Trophoblast cell (in vitro differentiated cells and primary cell): ENCODE measurements around the gene PRELID1.

Source experiments
- DNase-seq, 2 donors: peaks; one replicate each; pipeline ENCODE4 v3.0.0-alpha.2; 2016
- H2AFZ ChIP-seq: 2 replicates; pipeline ENCODE4 v1.6.1; 2013; ENCODE audit warnings: low read length, moderate library complexity, mild to moderate bottlenecking; ENCODE audit not compliant: insufficient read depth, poor library complexity
- H2AK5ac ChIP-seq: 2 replicates; pipeline ENCODE4 v1.6.1; 2013; ENCODE audit warnings: mild to moderate bottlenecking, low read length
- H2BK120ac ChIP-seq: 2 replicates; pipeline ENCODE4 v1.6.1; 2013; ENCODE audit warnings: low read length, mild to moderate bottlenecking, moderate library complexity; ENCODE audit not compliant: insufficient read depth, poor library complexity
- H2BK12ac ChIP-seq: 2 replicates; pipeline ENCODE4 v1.6.1; 2013; ENCODE audit warnings: mild to moderate bottlenecking, low read length, moderate library complexity
- H2BK5ac ChIP-seq: 2 replicates; pipeline ENCODE4 v1.6.1; 2013; ENCODE audit warnings: low read length, low read depth, moderate library complexity, mild to moderate bottlenecking; ENCODE audit not compliant: poor library complexity
- H3K14ac ChIP-seq: 2 replicates; pipeline ENCODE4 v1.6.1; 2013; ENCODE audit warnings: mild to moderate bottlenecking, low read length
- H3K18ac ChIP-seq: 2 replicates; pipeline ENCODE4 v1.6.1; 2013; ENCODE audit warnings: mild to moderate bottlenecking, low read length
- H3K23ac ChIP-seq: 2 replicates; pipeline ENCODE4 v1.6.1; 2013; ENCODE audit warnings: low read length
- H3K27ac ChIP-seq: 2 replicates; pipeline ENCODE4 v1.5.1; 2013; ENCODE audit warnings: low read depth, mild to moderate bottlenecking, inconsistent platforms, low read length, moderate library complexity
- H3K27me3 ChIP-seq: 2 replicates; pipeline ENCODE4 v1.6.1; 2013; ENCODE audit warnings: inconsistent platforms, mild to moderate bottlenecking, low read length, moderate library complexity; ENCODE audit not compliant: insufficient read depth
- H3K36me3 ChIP-seq, 2 experiments: 1 replicate in 1 of 2; 2 replicates in 1 of 2; pipeline ENCODE4 v1.6.1; 2013; ENCODE audit warnings: low read length in 2 of 2, mild to moderate bottlenecking in 2 of 2, moderate library complexity in 1 of 2; ENCODE audit not compliant: insufficient read depth in 2 of 2, control insufficient read depth in 1 of 2
- H3K4ac ChIP-seq: 2 replicates; pipeline ENCODE4 v1.6.1; 2013; ENCODE audit warnings: low read depth, mild to moderate bottlenecking, low read length, moderate library complexity
- H3K4me1 ChIP-seq, 2 experiments: 1 replicate in 1 of 2; 2 replicates in 1 of 2; pipeline ENCODE4 v1.6.1; 2013; ENCODE audit warnings: low read length in 2 of 2, mild to moderate bottlenecking in 2 of 2, moderate library complexity in 1 of 2; ENCODE audit not compliant: insufficient read depth in 2 of 2, control insufficient read depth in 1 of 2
- H3K4me2 ChIP-seq: 2 replicates; pipeline ENCODE4 v1.6.1; 2013; ENCODE audit warnings: inconsistent platforms, mild to moderate bottlenecking, low read length, moderate library complexity
- H3K4me3 ChIP-seq: 2 replicates; pipeline ENCODE4 v1.5.1; 2013; ENCODE audit warnings: mild to moderate bottlenecking, low read depth, low read length, inconsistent platforms
- H3K79me1 ChIP-seq: one replicate; pipeline ENCODE4 v1.6.1; 2013; ENCODE audit warnings: low read length
- H3K79me2 ChIP-seq: 2 replicates; pipeline ENCODE4 v1.6.1; 2013; ENCODE audit warnings: low read length, mild to moderate bottlenecking; ENCODE audit not compliant: control insufficient read depth, insufficient read depth, poor library complexity
- H3K9ac ChIP-seq: 2 replicates; pipeline ENCODE4 v1.6.1; 2013; ENCODE audit warnings: mild to moderate bottlenecking, low read length
- H3K9me3 ChIP-seq: 2 replicates; pipeline ENCODE4 v1.6.1; 2013; ENCODE audit warnings: low read depth, mild to moderate bottlenecking, control low read depth, inconsistent platforms, low read length; ENCODE audit not compliant: insufficient read depth
- H4K12ac ChIP-seq: 2 replicates; pipeline ENCODE4 v1.6.1; 2013; ENCODE audit warnings: low read depth, mild to moderate bottlenecking, low read length, moderate library complexity
- H4K8ac ChIP-seq: 2 replicates; pipeline ENCODE4 v1.6.1; 2013; ENCODE audit warnings: low read depth, mild to moderate bottlenecking, low read length, moderate library complexity
- H4K91ac ChIP-seq: one replicate; pipeline ENCODE4 v1.6.1; 2013; ENCODE audit warnings: low read depth, mild to moderate bottlenecking, low read length, moderate library complexity
- WGBS: extraction: QIAGEN DNeasy Blood & Tissue Kit; methylation state at CpG from one replicate; pipeline ENCODE4 v1.1.7; 2013; ENCODE audit warnings: missing lambda C conversion rate; ENCODE audit not compliant: insufficient read length, insufficient coverage; ENCODE audit errors: extremely low coverage; 5-methylcytosine and 5-hydroxymethylcytosine counted together

Gene PRELID1

DNA sequence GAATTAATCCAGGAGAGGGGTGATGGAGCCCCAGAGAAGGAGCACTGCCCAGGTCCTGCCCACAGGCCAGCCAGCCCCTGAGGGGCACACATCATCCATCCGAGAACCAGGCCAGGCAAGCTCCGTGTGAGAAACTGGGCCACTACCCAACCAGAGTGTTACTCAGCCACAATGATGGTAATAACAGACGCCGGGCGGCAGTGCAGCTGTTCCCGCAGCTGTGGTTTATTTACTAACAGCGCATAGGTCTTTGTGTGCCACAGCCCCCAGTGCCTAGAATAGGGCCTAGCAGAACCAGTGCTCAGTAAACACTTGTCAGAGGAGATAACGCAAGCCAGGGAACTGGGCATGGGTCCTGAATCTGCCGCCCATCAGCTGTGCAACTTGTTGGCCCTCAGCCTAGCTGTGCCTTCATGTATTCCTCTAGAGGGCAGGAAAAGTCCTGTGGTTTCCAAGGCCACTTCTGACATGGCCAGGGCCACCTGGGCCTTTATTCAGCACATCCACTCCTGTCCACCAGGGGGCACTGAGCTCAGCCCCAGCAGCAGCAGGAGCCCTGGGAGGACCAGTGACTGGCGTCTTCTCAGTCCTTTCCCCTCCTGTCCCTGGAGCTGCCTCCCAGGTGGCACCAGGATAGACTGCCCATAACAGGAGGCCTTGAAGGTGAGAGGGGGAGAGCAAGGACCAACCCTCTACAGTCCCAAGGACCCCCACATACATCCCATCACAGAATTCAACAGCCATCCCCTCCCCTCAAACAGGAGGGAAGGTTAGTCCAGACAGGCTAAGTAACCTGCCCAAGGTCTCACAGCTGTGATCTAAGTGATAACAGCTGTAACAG is 6.0 kb downstream of the PRELID1 start:
- no peaks in the 10 kb centered on the region for H3K9me3 ChIP-seq
- peaks cover 15 to 22% of the 10 kb centered on the region in 2 experiments for H3K4me1 ChIP-seq
- no peak overlapping the region for H2AFZ ChIP-seq
- no peak overlapping the region for H3K23ac ChIP-seq
- H3K9ac ChIP-seq, result no peak overlapping the region
- no peak overlapping the region for H4K91ac ChIP-seq
- no peak overlapping the region for H2BK5ac ChIP-seq
- no peak overlapping the region for H3K4me3 ChIP-seq
- no peaks in the 10 kb centered on the region for H3K27me3 ChIP-seq
- peaks cover 28 to 30% of the 10 kb centered on the region in 2 experiments for H3K36me3 ChIP-seq
- no peak overlapping the region for H4K12ac ChIP-seq
- no peak overlapping the region for H2BK12ac ChIP-seq
- no CpG with 5 or more reads among the region's 10 CpGs for WGBS
- no peak overlapping the region for H2AK5ac ChIP-seq
- H3K79me2 ChIP-seq, result peaks cover 5% of the 10 kb centered on the region
- H3K4me2 ChIP-seq, result no peak overlapping the region
- peaks cover 10% of the 10 kb centered on the region for H3K79me1 ChIP-seq
- peak; percentile 84 to 91 for DNase-seq
- no peak overlapping the region for H2BK120ac ChIP-seq
- H4K8ac ChIP-seq, result no peak overlapping the region
- no peak overlapping the region for H3K14ac ChIP-seq
- H3K4ac ChIP-seq, result no peak overlapping the region
- no peak overlapping the region for H3K27ac ChIP-seq
- H3K18ac ChIP-seq, result no peak overlapping the region

GRCh38 chr5:177310332-177310731 is 6.7 kb downstream of the PRELID1 start:
- H4K12ac ChIP-seq, result no peak overlapping the region
- no peak overlapping the region for H3K18ac ChIP-seq
- H3K4me3 ChIP-seq, result no peak overlapping the region
- H4K91ac ChIP-seq, result no peak overlapping the region
- no peaks in the 10 kb centered on the region for H3K27me3 ChIP-seq
- H3K4ac ChIP-seq, result no peak overlapping the region
- no peak overlapping the region for H3K4me2 ChIP-seq
- WGBS, result no CpG with 5 or more reads among the region's 13 CpGs
- no peaks in the 10 kb centered on the region for H3K9me3 ChIP-seq
- peaks cover 10% of the 10 kb centered on the region for H3K79me1 ChIP-seq
- no peak overlapping the region for H4K8ac ChIP-seq
- no peak overlapping the region for H3K14ac ChIP-seq
- H2BK12ac ChIP-seq, result no peak overlapping the region
- no peak for DNase-seq
- no peak overlapping the region for H3K9ac ChIP-seq
- H3K23ac ChIP-seq, result no peak overlapping the region
- H2AFZ ChIP-seq, result no peak overlapping the region
- no peak overlapping the region for H2BK5ac ChIP-seq
- H3K79me2 ChIP-seq, result peaks cover 4% of the 10 kb centered on the region
- H2AK5ac ChIP-seq, result peak overlapping the region; percentile 49
- peaks cover 11 to 19% of the 10 kb centered on the region in 2 experiments for H3K4me1 ChIP-seq
- H3K27ac ChIP-seq, result no peak overlapping the region
- H2BK120ac ChIP-seq, result no peak overlapping the region
- peaks cover 25 to 28% of the 10 kb centered on the region in 2 experiments for H3K36me3 ChIP-seq

DNA sequence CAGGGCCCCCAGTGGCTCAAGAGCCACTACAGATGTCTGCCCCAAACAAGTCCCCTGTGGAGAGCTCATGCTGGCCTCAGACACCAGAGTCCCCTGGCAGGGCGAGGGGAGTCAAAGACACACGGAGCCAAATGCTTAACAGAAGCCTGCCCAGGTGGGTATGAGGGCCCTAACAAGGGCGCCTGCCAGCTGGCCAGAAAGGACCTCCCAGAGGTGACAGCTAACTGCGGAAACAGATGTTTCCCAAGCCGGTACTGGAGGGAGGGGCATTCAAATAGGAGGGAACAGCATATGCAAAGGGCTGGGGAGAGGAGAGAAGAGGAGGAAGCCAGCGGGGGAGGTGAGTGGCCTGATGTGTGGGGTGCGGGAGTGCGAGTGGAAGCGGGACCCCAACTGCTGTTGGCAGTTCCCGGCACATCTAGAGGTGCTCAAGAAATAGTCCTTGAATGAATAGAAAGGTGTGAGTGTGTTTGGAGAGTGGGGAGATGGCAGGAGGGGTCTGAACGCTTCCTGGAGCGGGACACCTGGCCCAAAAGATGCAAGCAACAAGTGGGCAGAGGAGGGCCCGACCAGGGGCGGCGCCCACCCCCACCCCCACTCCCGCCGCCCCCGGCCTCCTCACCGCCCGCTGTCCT is 7.3 kb downstream of the PRELID1 start:
- H4K91ac ChIP-seq, result no peak overlapping the region
- peaks cover 10% of the 10 kb centered on the region for H3K79me1 ChIP-seq
- H3K27me3 ChIP-seq, result no peaks in the 10 kb centered on the region
- H2AK5ac ChIP-seq, result no peak overlapping the region
- no peak overlapping the region for H4K12ac ChIP-seq
- H3K14ac ChIP-seq, result no peak overlapping the region
- H3K23ac ChIP-seq, result no peak overlapping the region
- no CpG with 5 or more reads among the region's 20 CpGs for WGBS
- no peak overlapping the region for H3K4ac ChIP-seq
- H2BK120ac ChIP-seq, result no peak overlapping the region
- H3K4me2 ChIP-seq, result peak overlapping the region; percentile 86
- H2BK12ac ChIP-seq, result no peak overlapping the region
- peaks cover 11 to 19% of the 10 kb centered on the region in 2 experiments for H3K4me1 ChIP-seq
- no peak overlapping the region for H2BK5ac ChIP-seq
- no peaks in the 10 kb centered on the region for H3K9me3 ChIP-seq
- peak overlapping the region; percentile 73 for H3K4me3 ChIP-seq
- no peak overlapping the region for H3K9ac ChIP-seq
- H3K27ac ChIP-seq, result no peak overlapping the region
- peaks cover 20 to 24% of the 10 kb centered on the region in 2 experiments for H3K36me3 ChIP-seq
- H3K18ac ChIP-seq, result no peak overlapping the region
- H3K79me2 ChIP-seq, result peaks cover 4% of the 10 kb centered on the region
- H4K8ac ChIP-seq, result no peak overlapping the region
- DNase-seq, result peak in 1 of 2 donors; percentile 22
- peak overlapping the region; percentile 81 for H2AFZ ChIP-seq

DNA sequence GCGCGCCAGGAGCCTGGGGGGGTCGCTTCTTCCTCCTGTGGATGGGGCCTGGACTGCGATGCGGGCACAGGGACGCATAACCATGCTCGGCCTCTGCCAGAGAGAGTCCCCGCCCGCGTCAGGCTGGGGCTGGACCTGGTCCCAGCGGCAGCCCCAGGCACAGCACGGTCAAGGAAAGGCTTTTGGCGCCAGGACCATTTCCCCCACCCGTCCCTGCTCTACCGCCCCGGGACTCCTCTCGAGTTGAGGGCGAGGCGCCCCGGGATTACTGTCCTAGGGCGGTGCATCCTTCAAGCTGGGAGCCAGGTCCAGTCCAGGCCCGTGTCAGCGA is 7.8 kb downstream of the PRELID1 start:
- Histone ChIP-seq H2BK120ac (no peak overlapping the region), H4K12ac (peak overlapping the region; percentile 66), H3K36me3 (peaks cover 15 to 19% of the 10 kb centered on the region in 2 experiments), H3K9ac (peak overlapping the region; percentile 4), H3K4me2 (peak overlapping the region; percentile 86), H3K18ac (peak overlapping the region; percentile 62), H3K27me3 (no peaks in the 10 kb centered on the region), H3K9me3 (no peaks in the 10 kb centered on the region), H2AFZ (peak overlapping the region; percentile 81), H3K79me2 (peaks cover 4% of the 10 kb centered on the region), H3K79me1 (peaks cover 10% of the 10 kb centered on the region), H3K27ac (no peak overlapping the region), H3K4ac (peak overlapping the region; percentile 14), H3K4me3 (peak overlapping the region; percentile 73), H2BK12ac (no peak overlapping the region), H4K91ac (peak overlapping the region; percentile 50), H4K8ac (peak overlapping the region; percentile 20), H2AK5ac (peak overlapping the region; percentile 47), H3K4me1 (peaks cover 11 to 19% of the 10 kb centered on the region in 2 experiments), H3K23ac (no peak overlapping the region), H3K14ac (peak overlapping the region; percentile 65), H2BK5ac (peak overlapping the region; percentile 12)
- peak; percentile 63 to 75 for DNase-seq
- WGBS, result no CpG with 5 or more reads among the region's 23 CpGs
